H9 (cell line): Measurements from ENCODE around the gene ADAMTS2. TPM values are rescaled to one million over a fixed set of nuclear protein-coding genes. Genes with fewer than 3 reads are reported as not detected.

Experiments
- DNase-seq: peaks from one replicate; pipeline ENCODE4 v3.0.0-alpha.2; 2017
- H2AFZ ChIP-seq: one replicate; pipeline ENCODE4 v1.6.1; 2013; ENCODE audit warnings: mild to moderate bottlenecking, low read length, control low read depth, moderate library complexity
- H2AK5ac ChIP-seq: 2 replicates; pipeline ENCODE4 v1.6.1; 2013; ENCODE audit warnings: low read length, control low read depth, mixed read lengths; ENCODE audit not compliant: insufficient read length
- H2BK120ac ChIP-seq: one replicate; pipeline ENCODE4 v1.6.1; 2013; ENCODE audit warnings: low read depth, mild to moderate bottlenecking, low read length, control low read depth, inconsistent platforms; ENCODE audit not compliant: poor library complexity, severe bottlenecking
- H2BK12ac ChIP-seq: 2 replicates; pipeline ENCODE4 v1.6.1; 2013; ENCODE audit warnings: low read length, control low read depth, mixed read lengths, low read depth; ENCODE audit not compliant: insufficient read length
- H2BK15ac ChIP-seq: 2 replicates; pipeline ENCODE4 v1.6.1; 2013; ENCODE audit warnings: low read depth, low read length, control low read depth
- H2BK20ac ChIP-seq: one replicate; pipeline ENCODE4 v1.6.1; 2013; ENCODE audit warnings: low read depth, mild to moderate bottlenecking, low read length, control low read depth, inconsistent platforms; ENCODE audit not compliant: poor library complexity, severe bottlenecking
- H2BK5ac ChIP-seq: 2 replicates; pipeline ENCODE4 v1.6.1; 2013; ENCODE audit warnings: low read length, control low read depth, mixed read lengths; ENCODE audit not compliant: insufficient read length
- H3K14ac ChIP-seq: 2 replicates; pipeline ENCODE4 v1.6.1; 2013; ENCODE audit warnings: low read length, control low read depth; ENCODE audit not compliant: insufficient read depth
- H3K18ac ChIP-seq: 2 replicates; pipeline ENCODE4 v1.6.1; 2013; ENCODE audit warnings: low read depth, mild to moderate bottlenecking, mixed read lengths, low read length, control low read depth; ENCODE audit not compliant: insufficient read length
- H3K23ac ChIP-seq: 2 replicates; pipeline ENCODE4 v1.6.1; 2013; ENCODE audit warnings: low read length, control low read depth, mixed read lengths, low read depth; ENCODE audit not compliant: insufficient read length
- H3K23me2 ChIP-seq: 2 replicates; pipeline ENCODE4 v1.6.1; 2013; ENCODE audit warnings: low read depth, mild to moderate bottlenecking, mixed read lengths, low read length, control low read depth; ENCODE audit not compliant: insufficient read length, poor library complexity, severe bottlenecking
- H3K27ac ChIP-seq: 2 replicates; pipeline ENCODE4 v1.5.1; 2013; ENCODE audit warnings: low read length, control low read depth, mixed read lengths, low read depth; ENCODE audit not compliant: insufficient read length
- H3K27me3 ChIP-seq: 2 replicates; pipeline ENCODE4 v1.6.1; 2013; ENCODE audit warnings: low read length, control low read depth, inconsistent platforms; ENCODE audit not compliant: insufficient read depth
- H3K4ac ChIP-seq: 2 replicates; pipeline ENCODE4 v1.6.1; 2013; ENCODE audit warnings: low read depth, mild to moderate bottlenecking, control low read depth, inconsistent platforms, low read length, moderate library complexity
- H3K4me1 ChIP-seq: 2 replicates; pipeline ENCODE4 v1.6.1; 2013; ENCODE audit warnings: low read length, control low read depth, inconsistent platforms; ENCODE audit not compliant: insufficient read depth
- H3K4me2 ChIP-seq: 2 replicates; pipeline ENCODE4 v1.6.1; 2013; ENCODE audit warnings: low read length, control low read depth, mixed read lengths; ENCODE audit not compliant: insufficient read length, insufficient read depth
- H3K56ac ChIP-seq: 2 replicates; pipeline ENCODE4 v1.6.1; 2013; ENCODE audit warnings: low read depth, mild to moderate bottlenecking, mixed read lengths, low read length, control low read depth; ENCODE audit not compliant: insufficient read length
- H3K79me1 ChIP-seq: 2 replicates; pipeline ENCODE4 v1.6.1; 2013; ENCODE audit warnings: low read depth, mild to moderate bottlenecking, moderate library complexity, low read length, control low read depth, inconsistent platforms; ENCODE audit not compliant: insufficient read depth, poor library complexity, severe bottlenecking
- H3K79me2 ChIP-seq: 2 replicates; pipeline ENCODE4 v1.6.1; 2013; ENCODE audit warnings: low read length, control low read depth, inconsistent platforms; ENCODE audit not compliant: insufficient read depth
- H3K9ac ChIP-seq: 2 replicates; pipeline ENCODE4 v1.6.1; 2013; ENCODE audit warnings: low read length, control low read depth, mixed read lengths; ENCODE audit not compliant: insufficient read length; ENCODE audit errors: extremely low read depth
- H3K9me3 ChIP-seq: one replicate; pipeline ENCODE4 v1.6.1; 2013; ENCODE audit warnings: low read depth, low read length, inconsistent platforms; ENCODE audit not compliant: control insufficient read depth
- H3T11ph ChIP-seq: one replicate; pipeline ENCODE4 v1.6.1; 2013; ENCODE audit warnings: mild to moderate bottlenecking, low read length, control low read depth, inconsistent platforms
- H4K20me1 ChIP-seq: one replicate; pipeline ENCODE4 v1.6.1; 2013; ENCODE audit not compliant: control insufficient read depth, insufficient read length, insufficient read depth
- H4K5ac ChIP-seq: 2 replicates; pipeline ENCODE4 v1.6.1; 2013; ENCODE audit warnings: low read depth, mild to moderate bottlenecking, mixed read lengths, low read length, control low read depth; ENCODE audit not compliant: insufficient read length
- H4K8ac ChIP-seq: replicated peaks from 2 replicates; pipeline ENCODE4 v1.6.1; 2013; ENCODE audit warnings: low read length, control low read depth, mixed read lengths, low read depth; ENCODE audit not compliant: insufficient read length
- H4K91ac ChIP-seq: 2 replicates; pipeline ENCODE4 v1.6.1; 2013; ENCODE audit warnings: low read depth, mild to moderate bottlenecking, moderate library complexity, mixed read lengths, low read length, control low read depth; ENCODE audit not compliant: insufficient read length
- H3K27ac Mint-ChIP-seq, 3 experiments: 2 replicates in 2 of 3; 3 replicates in 1 of 3; pipeline ENCODE4 v1.8.0; 2020 to 2021; ENCODE audit warnings: mixed read lengths in 3 of 3, mild to moderate bottlenecking in 1 of 3, moderate library complexity in 1 of 3
- H3K27me3 Mint-ChIP-seq: 2 replicates; pipeline ENCODE4 v1.8.0; 2021; ENCODE audit warnings: low read depth, mild to moderate bottlenecking, moderate library complexity, mixed read lengths
- H3K36me3 Mint-ChIP-seq, 3 experiments: 2 replicates in 2 of 3; 3 replicates in 1 of 3; pipeline ENCODE4 v1.8.0; 2020 to 2021; ENCODE audit warnings: low read depth in 3 of 3, mixed read lengths in 3 of 3; ENCODE audit not compliant: insufficient read depth in 1 of 3
- H3K4me1 Mint-ChIP-seq, 2 experiments: 2 replicates each; pipeline ENCODE4 v1.8.0; 2020; ENCODE audit warnings: mixed read lengths in 2 of 2
- H3K4me3 Mint-ChIP-seq, 2 experiments: 2 replicates in 1 of 2; 3 replicates in 1 of 2; pipeline ENCODE4 v1.8.0; 2020 to 2021; ENCODE audit warnings: mild to moderate bottlenecking in 2 of 2, mixed read lengths in 2 of 2, moderate library complexity in 1 of 2
- H3K9me3 Mint-ChIP-seq, 2 experiments: 2 replicates in 1 of 2; 3 replicates in 1 of 2; pipeline ENCODE4 v1.8.0; 2020; ENCODE audit warnings: mild to moderate bottlenecking in 2 of 2, mixed read lengths in 2 of 2, moderate library complexity in 1 of 2
- CTCF ChIP-seq: fragments of 200-600 bp; sonication (generic); conservative IDR thresholded peaks from 3 replicates; pipeline ENCODE4 v1.8.0; 2021; ENCODE audit warnings: antibody characterized with exemption, mild to moderate bottlenecking
- WGBS: extraction: QIAGEN DNeasy Blood & Tissue Kit; methylation state at CpG from one replicate; pipeline ENCODE4 v1.1.7; 2013; ENCODE audit warnings: missing lambda C conversion rate, low lambda C conversion rate, mixed read lengths; ENCODE audit not compliant: insufficient read length; ENCODE audit errors: extremely low coverage; 5-methylcytosine and 5-hydroxymethylcytosine counted together
- total RNA-seq: library from RNA; stranded (reverse); gene quantifications from 2 replicates; pipeline ENCODE4 v1.2.1, GENCODE V29; 2021

The ADAMTS2 gene
- total RNA-seq, 1 experiment from 2014 or later = 5.4 TPM

GRCh38 chr5:179192185-179192890 is 152.9 kb downstream of the ADAMTS2 start:
- Histone ChIP-seq H2BK20ac (no peak overlapping the region), H3K14ac (no peak overlapping the region), H3T11ph (no peak overlapping the region), H3K9me3 (no peaks in the 10 kb centered on the region), H3K79me2 (no peaks in the 10 kb centered on the region), H3K4me2 (no peak overlapping the region), H3K18ac (no peak overlapping the region), H2BK12ac (no peak overlapping the region), H3K23ac (no peak overlapping the region), H4K20me1 (no peaks in the 10 kb centered on the region), H2BK15ac (no peak overlapping the region), H2AK5ac (no peak overlapping the region), H2BK5ac (no peak overlapping the region), H2BK120ac (no peak overlapping the region), H3K56ac (no peak overlapping the region), H4K91ac (no peak overlapping the region), H2AFZ (no peak overlapping the region), H3K27me3 (no peaks in the 10 kb centered on the region), H3K4ac (no peak overlapping the region), H4K5ac (no peak overlapping the region), H3K79me1 (no peaks in the 10 kb centered on the region), H4K8ac (no peak overlapping the region), H3K9ac (no peak overlapping the region), H3K23me2 (no peaks in the 10 kb centered on the region), H3K4me1 (peaks cover 8% of the 10 kb centered on the region; the same call in 1 of the 2 replicates), H3K27ac (no peak overlapping the region)
- WGBS = no CpG with 5 or more reads among the region's 20 CpGs
- no peak for DNase-seq
- H3K9me3 Mint-ChIP-seq = no peaks in the 10 kb centered on the region; a peak in 1 of 5 replicates
- H3K4me3 Mint-ChIP-seq = no peak overlapping the region
- no peak for TF ChIP-seq CTCF
- 0 out of 7 replicates have a peak, but pooled peaks cover 0 to 3% (median 2%) of the 10 kb centered on the region in 3 experiments for H3K36me3 Mint-ChIP-seq
- H3K27ac Mint-ChIP-seq = peak overlapping the region in 1 of 3 experiments; percentile 59; a peak in 1 of 7 replicates
- H3K27me3 Mint-ChIP-seq = peaks cover 5% of the 10 kb centered on the region
- peaks cover 37 to 53% of the 10 kb centered on the region in 2 experiments for H3K4me1 Mint-ChIP-seq
